Neutrophil (primary cell): ENCODE results near the gene TAF7.
"Not testable (repeated sequence)": the region's sequence is repeated elsewhere in the genome, so short reads cannot be mapped to it uniquely, and the experiment has no call there.

Experiments used
- H3K27ac ChIP-seq: fragments of 200-600 bp; sonication (generic); 2 replicates; pipeline ENCODE4 v1.5.1; 2016; ENCODE audit warnings: mild to moderate bottlenecking, moderate library complexity
- H3K27me3 ChIP-seq: fragments of 200-600 bp; sonication (generic); 2 replicates; pipeline ENCODE4 v1.6.0; 2016; ENCODE audit warnings: mild to moderate bottlenecking
- H3K36me3 ChIP-seq: fragments of 200-600 bp; sonication (generic); 2 replicates; pipeline ENCODE4 v1.5.1; 2017
- H3K4me1 ChIP-seq, 2 experiments: fragments of 200-600 bp in 1 of 2; sonication (generic) in 1 of 2; 1 replicate in 1 of 2; 2 replicates in 1 of 2; pipeline versions ENCODE4 v1.5.1 to v1.6.1; 2013 to 2016; ENCODE audit warnings: low read depth in 1 of 2, low read length in 1 of 2, mild to moderate bottlenecking in 1 of 2, moderate library complexity in 1 of 2; ENCODE audit not compliant: control insufficient read depth in 1 of 2, insufficient read depth in 1 of 2
- H3K4me3 ChIP-seq, 2 experiments: fragments of 200-600 bp in 1 of 2; sonication (generic) in 1 of 2; 1 replicate in 1 of 2; 2 replicates in 1 of 2; pipeline ENCODE4 v1.5.1; 2013 to 2016; ENCODE audit warnings: low read depth in 1 of 2, low read length in 1 of 2, mild to moderate bottlenecking in 1 of 2, moderate library complexity in 1 of 2
- H3K9me3 ChIP-seq: fragments of 200-600 bp; sonication (generic); 2 replicates; pipeline ENCODE4 v1.5.1; 2016
- TF ChIP-seq, protein P1 (sequence below): fragments of 200-600 bp; sonication (generic); IDR thresholded peaks from 2 replicates; pipeline ENCODE4 v1.5.1; 2016; ENCODE audit warnings: antibody characterized with exemption

Gene TAF7

DNA sequence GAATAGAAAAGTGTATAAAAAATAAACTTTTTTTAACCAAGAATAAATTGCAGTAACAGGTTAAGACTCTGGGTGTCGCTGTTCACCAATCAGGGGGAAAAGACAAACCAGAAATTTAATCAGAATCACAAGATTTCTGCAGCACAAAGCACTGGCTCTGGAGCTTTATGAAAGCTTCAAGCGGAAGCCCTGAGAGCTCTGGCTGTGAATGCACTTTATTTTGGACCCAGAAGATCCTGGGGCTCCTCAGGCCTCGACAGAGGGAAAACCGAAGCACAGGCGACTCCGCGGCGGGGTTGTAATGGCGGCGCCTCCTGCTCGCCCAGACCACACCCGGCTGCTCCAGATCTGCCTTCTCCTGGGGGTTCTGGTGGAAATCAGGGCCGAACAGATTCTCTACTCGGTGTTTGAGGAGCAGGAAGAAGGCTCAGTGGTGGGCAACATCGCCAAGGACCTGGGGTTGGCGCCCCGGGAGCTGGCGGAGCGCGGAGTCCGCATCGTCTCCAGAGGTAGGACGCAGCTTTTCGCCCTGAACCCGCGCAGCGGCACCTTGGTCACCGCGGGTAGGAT lies 34.4 kb upstream of the TAF7 start, which contains the start of gene PCDHGA4:
PCDHGA4 (plus strand) TSS at position 122 of the 570 bp plus-strand sequence; CDS start at position 209, 87 bp downstream.
- Histone ChIP-seq H3K4me3 (no peak within 1 kb of the TSS), H3K4me1 (no peaks in the 10 kb centered on the region), H3K9me3 (peaks cover 22% of the 10 kb centered on the region), H3K27me3 (peaks cover 100% of the 10 kb centered on the region), H3K27ac (no peak within 1 kb of the TSS), H3K36me3 (no peaks in the 10 kb centered on the region)
- TF ChIP-seq, protein P1, sequence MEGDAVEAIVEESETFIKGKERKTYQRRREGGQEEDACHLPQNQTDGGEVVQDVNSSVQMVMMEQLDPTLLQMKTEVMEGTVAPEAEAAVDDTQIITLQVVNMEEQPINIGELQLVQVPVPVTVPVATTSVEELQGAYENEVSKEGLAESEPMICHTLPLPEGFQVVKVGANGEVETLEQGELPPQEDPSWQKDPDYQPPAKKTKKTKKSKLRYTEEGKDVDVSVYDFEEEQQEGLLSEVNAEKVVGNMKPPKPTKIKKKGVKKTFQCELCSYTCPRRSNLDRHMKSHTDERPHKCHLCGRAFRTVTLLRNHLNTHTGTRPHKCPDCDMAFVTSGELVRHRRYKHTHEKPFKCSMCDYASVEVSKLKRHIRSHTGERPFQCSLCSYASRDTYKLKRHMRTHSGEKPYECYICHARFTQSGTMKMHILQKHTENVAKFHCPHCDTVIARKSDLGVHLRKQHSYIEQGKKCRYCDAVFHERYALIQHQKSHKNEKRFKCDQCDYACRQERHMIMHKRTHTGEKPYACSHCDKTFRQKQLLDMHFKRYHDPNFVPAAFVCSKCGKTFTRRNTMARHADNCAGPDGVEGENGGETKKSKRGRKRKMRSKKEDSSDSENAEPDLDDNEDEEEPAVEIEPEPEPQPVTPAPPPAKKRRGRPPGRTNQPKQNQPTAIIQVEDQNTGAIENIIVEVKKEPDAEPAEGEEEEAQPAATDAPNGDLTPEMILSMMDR: no peak

DNA sequence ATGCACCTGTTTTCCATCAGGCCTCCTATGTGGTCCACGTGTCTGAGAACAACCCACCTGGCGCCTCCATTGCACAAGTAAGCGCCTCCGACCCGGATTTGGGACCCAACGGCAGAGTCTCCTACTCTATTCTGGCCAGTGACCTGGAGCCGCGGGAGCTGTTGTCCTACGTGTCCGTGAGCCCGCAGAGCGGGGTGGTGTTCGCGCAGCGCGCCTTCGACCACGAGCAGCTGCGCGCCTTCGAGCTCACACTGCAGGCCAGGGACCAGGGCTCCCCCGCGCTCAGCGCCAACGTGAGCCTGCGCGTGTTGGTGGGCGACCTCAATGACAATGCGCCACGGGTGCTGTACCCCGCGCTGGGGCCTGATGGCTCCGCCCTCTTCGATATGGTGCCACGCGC lies 31.0 kb upstream of the TAF7 start:
- Histone ChIP-seq H3K9me3 (peaks cover 19% of the 10 kb centered on the region), H3K27me3 (peaks cover 91% of the 10 kb centered on the region)

GRCh38 chr5:141349917-141350619 lies 29.5 kb upstream of the TAF7 start, which contains the start of gene PCDHGB1:
Gene PCDHGB1 (plus strand): TSS chr5:141350099. CDS start chr5:141350261, 162 bp downstream.
- TF ChIP-seq, protein P1: no peak
- no peak within 1 kb of the TSS for H3K27ac ChIP-seq
- peaks cover 89% of the 10 kb centered on the region for H3K27me3 ChIP-seq
- H3K9me3 ChIP-seq: peaks cover 19% of the 10 kb centered on the region
- H3K4me3 ChIP-seq: no peak within 1 kb of the TSS
- H3K4me1 ChIP-seq: no peaks in the 10 kb centered on the region
- no peaks in the 10 kb centered on the region for H3K36me3 ChIP-seq

More for the DNA sequence above, 31.0 kb upstream of the TAF7 start:
- TF ChIP-seq, protein P1: no peak
- no peaks in the 10 kb centered on the region for H3K4me1 ChIP-seq
- H3K4me3 ChIP-seq: no peak overlapping the region
- H3K27ac ChIP-seq: no peak overlapping the region
- H3K36me3 ChIP-seq: no peaks in the 10 kb centered on the region

DNA sequence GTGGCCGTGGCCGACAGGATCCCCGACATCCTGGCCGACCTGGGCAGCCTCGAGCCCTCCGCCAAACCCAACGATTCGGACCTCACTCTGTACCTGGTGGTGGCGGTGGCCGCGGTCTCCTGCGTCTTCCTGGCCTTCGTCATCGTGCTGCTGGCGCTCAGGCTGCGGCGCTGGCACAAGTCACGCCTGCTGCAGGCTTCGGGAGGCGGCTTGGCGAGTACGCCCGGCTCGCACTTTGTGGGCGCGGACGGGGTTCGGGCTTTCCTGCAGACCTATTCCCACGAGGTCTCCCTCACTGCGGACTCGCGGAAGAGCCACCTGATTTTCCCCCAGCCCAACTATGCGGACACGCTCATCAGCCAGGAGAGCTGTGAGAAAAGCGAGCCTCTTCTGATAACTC lies 25.4 kb upstream of the TAF7 start:
- peaks cover 89% of the 10 kb centered on the region for H3K27me3 ChIP-seq
- H3K9me3 ChIP-seq, H3K27ac ChIP-seq: not testable (repeated sequence)

GRCh38 chr5:141345327-141345726 lies 24.7 kb upstream of the TAF7 start:
- H3K27ac ChIP-seq: no peak overlapping the region
- no peaks in the 10 kb centered on the region for H3K36me3 ChIP-seq
- TF ChIP-seq, protein P1: no peak
- peaks cover 12% of the 10 kb centered on the region for H3K9me3 ChIP-seq
- H3K4me1 ChIP-seq: no peaks in the 10 kb centered on the region
- H3K4me3 ChIP-seq: no peak overlapping the region
- peaks cover 89% of the 10 kb centered on the region for H3K27me3 ChIP-seq

More for the DNA sequence above, 25.4 kb upstream of the TAF7 start:
- H3K36me3 ChIP-seq, H3K4me3 ChIP-seq, H3K4me1 ChIP-seq: not testable (repeated sequence)

DNA sequence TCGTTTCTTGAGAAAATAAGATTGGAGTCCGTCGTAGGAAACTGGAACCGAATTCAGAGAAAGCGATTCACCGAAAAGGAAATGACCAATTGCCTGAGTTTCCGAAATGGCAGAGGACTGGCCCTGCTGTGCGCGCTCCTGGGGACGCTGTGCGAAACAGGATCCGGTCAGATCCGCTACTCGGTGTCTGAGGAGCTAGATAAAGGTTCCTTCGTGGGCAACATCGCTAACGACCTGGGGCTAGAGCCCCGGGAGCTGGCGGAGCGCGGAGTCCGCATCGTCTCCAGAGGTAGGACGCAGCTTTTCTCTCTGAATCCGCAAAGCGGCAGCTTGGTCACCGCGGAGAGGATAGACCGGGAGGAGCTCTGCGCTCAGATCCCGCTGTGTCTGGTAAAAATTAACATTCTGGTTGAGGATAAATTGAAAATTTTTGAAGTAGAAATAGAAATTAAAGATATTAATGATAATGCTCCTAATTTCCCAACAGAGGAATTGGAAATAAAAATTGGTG lies 23.4 kb upstream of the TAF7 start:
- Histone ChIP-seq H3K4me3 (peak overlapping the region in 1 of 2 experiments; percentile 4), H3K9me3 (peaks cover 17% of the 10 kb centered on the region), H3K36me3 (no peaks in the 10 kb centered on the region), H3K27me3 (peaks cover 89% of the 10 kb centered on the region), H3K27ac (no peak overlapping the region), H3K4me1 (no peaks in the 10 kb centered on the region)
- TF ChIP-seq, protein P1: no peak
